Daoy (cell line): ENCODE measurements around the gene AGBL3. TPM values are rescaled to one million over a fixed set of nuclear protein-coding genes. Genes with fewer than 3 reads are reported as not detected.

ENCODE experiments used
- DNase-seq: peaks from one replicate; pipeline ENCODE4 v3.0.0-alpha.2; 2015; ENCODE audit warnings: low read depth
- total RNA-seq: library from RNA; depleted of rRNA; stranded (reverse); fragments of >200 nt; shearing (Covaris generic); gene quantifications from 2 replicates; pipeline ENCODE4 v1.2.3, GENCODE V29; 2014; rRNA removed

Gene AGBL3
- 1.6 and 3.3 TPM in 2 replicates for total RNA-seq

- DNase-seq = peak; percentile 99
These were observed at the start of gene AGBL3 for GRCh38 chr7:134986363-134987251. Gene AGBL3, plus strand, starts transcription at chr7:134986508. Its CDS starts 1,426 bp downstream, at chr7:134987934.

- DNase-seq = no peak
These were observed 49.3 kb upstream of the AGBL3 start for GRCh38 chr7:134936893-134937510.

GRCh38 chr7:134938141-134938540 is 48.2 kb upstream of the AGBL3 start:
- DNase-seq = no peak

- no peak for DNase-seq
These were observed 47.2 kb upstream of the AGBL3 start for GRCh38 chr7:134939136-134939535.

- no peak for DNase-seq
These were observed 45.6 kb upstream of the AGBL3 start for GRCh38 chr7:134940729-134941128.

GRCh38 chr7:134941185-134941900 is 45.0 kb upstream of the AGBL3 start:
- DNase-seq = peak; percentile 79

- no peak for DNase-seq
These were observed 44.4 kb upstream of the AGBL3 start for GRCh38 chr7:134941952-134942351.

GRCh38 chr7:134942690-134943466 is 43.4 kb upstream of the AGBL3 start:
- no peak for DNase-seq

- DNase-seq = peak; percentile 33
These were observed 42.4 kb upstream of the AGBL3 start for GRCh38 chr7:134943785-134944400.

GRCh38 chr7:134945691-134946090 is 40.6 kb upstream of the AGBL3 start:
- no peak for DNase-seq

GRCh38 chr7:134946260-134946659 is 40.0 kb upstream of the AGBL3 start:
- no peak for DNase-seq

GRCh38 chr7:134947329-134947728 is 39.0 kb upstream of the AGBL3 start:
- DNase-seq = no peak

GRCh38 chr7:134947831-134948230 is 38.5 kb upstream of the AGBL3 start:
- no peak for DNase-seq

GRCh38 chr7:134948246-134948645 is 38.1 kb upstream of the AGBL3 start:
- no peak for DNase-seq

GRCh38 chr7:134948736-134949135 is 37.6 kb upstream of the AGBL3 start:
- no peak for DNase-seq

GRCh38 chr7:134949171-134949570 is 37.1 kb upstream of the AGBL3 start:
- DNase-seq = no peak

- peak; percentile 29 for DNase-seq
These were observed 31.9 kb upstream of the AGBL3 start for GRCh38 chr7:134954197-134955082.

GRCh38 chr7:134957005-134957404 is 29.3 kb upstream of the AGBL3 start:
- no peak for DNase-seq

- no peak for DNase-seq
These were observed 26.5 kb upstream of the AGBL3 start for GRCh38 chr7:134959810-134960209.

GRCh38 chr7:134962270-134962780 is 24.0 kb upstream of the AGBL3 start:
- no peak for DNase-seq
